A673 (cell line): ENCODE data around the gene ERVFRD-1. TPM values are rescaled to one million over a fixed set of nuclear protein-coding genes. Genes with fewer than 3 reads are reported as not detected.

ENCODE experiments used
- BruUV-seq: library from RNA; stranded (reverse); fragments of 400-500 nt; replicated peaks from 2 replicates; lab custom pipeline; 2021; lab: Mats Ljungman, UMichigan
- CTCF ChIA-PET: fragments of 300-600 bp; sonication (Branson Sonifier 250); formaldehyde crosslinking; loops from one replicate; lab custom pipeline; 2022; ENCODE audit warnings: antibody characterized with exemption; lab: Charles Lee
- POLR2A ChIA-PET: fragments of 300-600 bp; sonication (Branson Sonifier 250); formaldehyde crosslinking; loops from one replicate; lab custom pipeline; 2022; ENCODE audit warnings: antibody characterized with exemption; ENCODE audit not compliant: low non-redundant PET; lab: Charles Lee
- DNase-seq: peaks from one replicate; pipeline ENCODE4 v3.0.0-alpha.2; 2015; ENCODE audit warnings: low spot score
- H3K27ac ChIP-seq: fragments of 200-600 bp; sonication (generic); 2 replicates; pipeline ENCODE4 v1.5.1; 2016; ENCODE audit warnings: mixed run types, low read depth, mild to moderate bottlenecking, mixed read lengths, antibody characterized with exemption, low read length; ENCODE audit not compliant: poor library complexity, severe bottlenecking
- H3K27me3 ChIP-seq: fragments of 200-600 bp; sonication (generic); replicated peaks from 2 replicates; pipeline ENCODE4 v1.6.1; 2017; ENCODE audit warnings: mixed run types, low read depth, mild to moderate bottlenecking, mixed read lengths, antibody characterized with exemption, low read length; ENCODE audit not compliant: insufficient read depth, poor library complexity
- H3K36me3 ChIP-seq: fragments of 200-600 bp; sonication (generic); 2 replicates; pipeline ENCODE4 v1.6.1; 2016; ENCODE audit warnings: mixed run types, mild to moderate bottlenecking, mixed read lengths, antibody characterized with exemption, low read length; ENCODE audit not compliant: insufficient read depth, poor library complexity, severe bottlenecking
- H3K4me1 ChIP-seq: fragments of 200-600 bp; sonication (generic); 2 replicates; pipeline ENCODE4 v1.6.1; 2017; ENCODE audit warnings: mixed run types, mild to moderate bottlenecking, mixed read lengths, antibody characterized with exemption, low read length; ENCODE audit not compliant: insufficient read depth, poor library complexity, severe bottlenecking
- H3K4me3 ChIP-seq: fragments of 200-600 bp; sonication (generic); 2 replicates; pipeline ENCODE4 v1.5.1; 2016; ENCODE audit warnings: low read depth, mixed run types, mild to moderate bottlenecking, mixed read lengths, low read length; ENCODE audit not compliant: poor library complexity, severe bottlenecking
- H3K9me3 ChIP-seq: fragments of 200-600 bp; sonication (generic); 2 replicates; pipeline ENCODE4 v1.6.1; 2016; ENCODE audit warnings: mixed run types, low read depth, mild to moderate bottlenecking, mixed read lengths, antibody characterized with exemption, low read length; ENCODE audit not compliant: poor library complexity, severe bottlenecking
- EZH2 ChIP-seq: fragments of 200-600 bp; sonication (generic); IDR thresholded peaks from 2 replicates; pipeline ENCODE4 v1.6.1; 2017; ENCODE audit warnings: borderline replicate concordance, low read depth, mild to moderate bottlenecking, mixed read lengths, antibody characterized with exemption, low read length; ENCODE audit not compliant: poor library complexity, severe bottlenecking
- intact Hi-C: fragments of 100-400 bp; cut with micrococcal nuclease; formaldehyde crosslinking; loops from one replicate; pipeline ENCODE4 v1.10.0; 2022; ENCODE audit not compliant: unreplicated experiment
- total RNA-seq: library from RNA; stranded (reverse); gene quantifications from 2 replicates; pipeline ENCODE4 v1.2.3, GENCODE V29; 2021
- TF ChIP-seq, protein P1 (sequence below): fragments of 300-800, 200-600 bp; sonication (generic); conservative IDR thresholded peaks from 2 replicates; pipeline ENCODE4 v1.5.1; 2017; ENCODE audit warnings: low read depth, mild to moderate bottlenecking, antibody characterized with exemption, low read length, moderate library complexity, mixed read lengths

Gene ERVFRD-1
- total RNA-seq, 1 experiment from 2014 or later = 0.11 TPM

DNA sequence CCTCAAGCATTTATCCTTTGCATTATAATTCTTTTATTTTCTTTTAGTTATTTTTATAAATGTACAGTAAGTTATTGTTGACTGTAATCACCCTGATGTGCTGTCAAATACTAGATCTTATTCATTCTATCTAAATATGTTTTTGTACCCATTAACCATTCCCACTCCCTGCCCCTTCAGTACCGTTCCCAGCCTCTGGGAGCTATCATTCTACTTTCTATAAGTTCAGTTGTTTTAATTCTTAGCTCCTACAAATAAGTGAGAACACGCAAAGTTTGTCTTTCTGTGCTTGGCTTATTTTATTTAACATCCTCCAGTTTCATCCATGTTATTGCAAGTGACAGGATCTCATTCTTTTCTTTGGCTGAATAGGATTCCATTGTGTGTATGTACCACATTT, 12.5 kb upstream of the ERVFRD-1 start:
- no TSS peak for BruUV-seq
- intact Hi-C loops = no loop called here

GRCh38 chr6:11122380-11122779, 10.9 kb upstream of the ERVFRD-1 start:
- intact Hi-C loops = no loop called here
- no peak for TF ChIP-seq EZH2
- TF ChIP-seq, protein P1, sequence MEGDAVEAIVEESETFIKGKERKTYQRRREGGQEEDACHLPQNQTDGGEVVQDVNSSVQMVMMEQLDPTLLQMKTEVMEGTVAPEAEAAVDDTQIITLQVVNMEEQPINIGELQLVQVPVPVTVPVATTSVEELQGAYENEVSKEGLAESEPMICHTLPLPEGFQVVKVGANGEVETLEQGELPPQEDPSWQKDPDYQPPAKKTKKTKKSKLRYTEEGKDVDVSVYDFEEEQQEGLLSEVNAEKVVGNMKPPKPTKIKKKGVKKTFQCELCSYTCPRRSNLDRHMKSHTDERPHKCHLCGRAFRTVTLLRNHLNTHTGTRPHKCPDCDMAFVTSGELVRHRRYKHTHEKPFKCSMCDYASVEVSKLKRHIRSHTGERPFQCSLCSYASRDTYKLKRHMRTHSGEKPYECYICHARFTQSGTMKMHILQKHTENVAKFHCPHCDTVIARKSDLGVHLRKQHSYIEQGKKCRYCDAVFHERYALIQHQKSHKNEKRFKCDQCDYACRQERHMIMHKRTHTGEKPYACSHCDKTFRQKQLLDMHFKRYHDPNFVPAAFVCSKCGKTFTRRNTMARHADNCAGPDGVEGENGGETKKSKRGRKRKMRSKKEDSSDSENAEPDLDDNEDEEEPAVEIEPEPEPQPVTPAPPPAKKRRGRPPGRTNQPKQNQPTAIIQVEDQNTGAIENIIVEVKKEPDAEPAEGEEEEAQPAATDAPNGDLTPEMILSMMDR = no peak
- no peak overlapping the region for H3K27ac ChIP-seq
- POLR2A ChIA-PET = no interaction called here
- H3K9me3 ChIP-seq = no peaks in the 10 kb centered on the region
- H3K4me1 ChIP-seq = peaks cover 24% of the 10 kb centered on the region
- CTCF ChIA-PET = interaction anchor here (1.0 kb wide), 1 partner anchor 374 kb away, joined by 3 read pairs; no protein-coding TSS in a partner anchor
- H3K27me3 ChIP-seq = no peaks in the 10 kb centered on the region
- no peaks in the 10 kb centered on the region for H3K36me3 ChIP-seq
- no peak overlapping the region for H3K4me3 ChIP-seq
- BruUV-seq = no TSS peak
- DNase-seq = no peak

More for the DNA sequence above, 12.5 kb upstream of the ERVFRD-1 start:
- no peak for DNase-seq
- Histone ChIP-seq H3K27me3 (no peaks in the 10 kb centered on the region), H3K9me3 (no peaks in the 10 kb centered on the region), H3K27ac (no peak overlapping the region), H3K4me1 (peaks cover 24% of the 10 kb centered on the region), H3K36me3 (no peaks in the 10 kb centered on the region), H3K4me3 (no peak overlapping the region)
- TF ChIP-seq EZH2 = no peak
- TF ChIP-seq, protein P1 = peak; percentile 19; the same call in 1 of the 2 replicates
- ChIA-PET POLR2A (no interaction called here), CTCF (no interaction called here)

DNA sequence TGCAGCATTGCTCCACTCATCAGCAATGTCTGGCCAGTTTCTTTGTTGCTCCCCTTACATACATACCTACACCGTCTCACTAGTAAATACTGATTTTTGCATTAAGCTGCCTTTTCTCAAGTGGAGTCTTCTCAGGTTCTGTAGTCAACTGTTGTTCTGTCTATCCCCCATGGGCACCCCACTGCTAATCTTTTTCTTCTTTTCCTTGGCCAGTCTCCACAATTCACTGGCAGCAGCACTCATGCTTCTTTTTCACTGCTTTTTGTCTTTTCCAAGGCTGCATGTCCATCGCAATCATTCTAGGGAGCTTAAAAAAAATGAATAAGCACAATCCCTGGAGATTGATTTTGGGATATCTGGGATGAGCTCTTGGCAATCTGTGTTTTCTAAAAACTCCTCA, 10.3 kb upstream of the ERVFRD-1 start:
- TF ChIP-seq EZH2 = no peak
- TF ChIP-seq, protein P1 = no peak
- H3K36me3 ChIP-seq = no peaks in the 10 kb centered on the region
- ChIA-PET CTCF (interaction anchor here (1.0 kb wide), 1 partner anchor 375 kb away, joined by 3 read pairs; no protein-coding TSS in a partner anchor), POLR2A (no interaction called here)
- peaks cover 24% of the 10 kb centered on the region for H3K4me1 ChIP-seq
- no peaks in the 10 kb centered on the region for H3K9me3 ChIP-seq
- H3K27ac ChIP-seq = no peak overlapping the region
- no TSS peak for BruUV-seq
- no peak overlapping the region for H3K4me3 ChIP-seq
- no peak for DNase-seq
- no peaks in the 10 kb centered on the region for H3K27me3 ChIP-seq
- intact Hi-C loops = no loop called here
